Mammary epithelial cell (primary cell): ENCODE measurements around the gene S100Z.

Source experiments
- EZH2 ChIP-seq: IDR thresholded peaks from 2 replicates; pipeline ENCODE4 v1.6.1; 2012; ENCODE audit warnings: low read length, inconsistent platforms, borderline replicate concordance
- TF ChIP-seq, protein P1 (sequence below), 2 donors: IDR thresholded peaks in 1 of 2; conservative IDR thresholded peaks in 1 of 2; 2 replicates each; pipeline ENCODE4 v1.5.1; 2011 to 2012; ENCODE audit warnings: inconsistent platforms in 2 of 2, low read length in 2 of 2, mild to moderate bottlenecking in 2 of 2, control low read depth in 1 of 2, low read depth in 1 of 2; ENCODE audit not compliant: insufficient read depth in 1 of 2; ENCODE audit errors: extremely low read depth in 1 of 2

DNA sequence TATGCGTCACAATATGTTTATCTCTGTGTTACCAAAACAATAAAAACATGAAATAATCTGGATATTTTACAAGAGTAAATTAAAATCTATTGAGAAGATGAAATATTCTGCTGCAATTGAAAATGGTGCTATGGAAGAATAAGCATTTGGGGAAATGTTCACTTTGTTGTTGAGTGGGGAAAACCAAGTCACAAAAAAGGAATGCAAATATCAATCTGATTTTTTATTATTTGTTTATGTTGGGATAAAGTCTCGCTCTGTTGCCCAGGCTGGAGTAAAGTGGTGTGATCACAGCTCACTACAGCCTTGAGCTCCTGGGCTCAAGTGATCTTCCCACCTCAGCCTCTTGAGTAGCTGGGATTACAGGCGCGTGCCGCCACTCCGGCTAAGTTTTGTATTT, 39.6 kb upstream of the S100Z start:
- TF ChIP-seq, protein P1, sequence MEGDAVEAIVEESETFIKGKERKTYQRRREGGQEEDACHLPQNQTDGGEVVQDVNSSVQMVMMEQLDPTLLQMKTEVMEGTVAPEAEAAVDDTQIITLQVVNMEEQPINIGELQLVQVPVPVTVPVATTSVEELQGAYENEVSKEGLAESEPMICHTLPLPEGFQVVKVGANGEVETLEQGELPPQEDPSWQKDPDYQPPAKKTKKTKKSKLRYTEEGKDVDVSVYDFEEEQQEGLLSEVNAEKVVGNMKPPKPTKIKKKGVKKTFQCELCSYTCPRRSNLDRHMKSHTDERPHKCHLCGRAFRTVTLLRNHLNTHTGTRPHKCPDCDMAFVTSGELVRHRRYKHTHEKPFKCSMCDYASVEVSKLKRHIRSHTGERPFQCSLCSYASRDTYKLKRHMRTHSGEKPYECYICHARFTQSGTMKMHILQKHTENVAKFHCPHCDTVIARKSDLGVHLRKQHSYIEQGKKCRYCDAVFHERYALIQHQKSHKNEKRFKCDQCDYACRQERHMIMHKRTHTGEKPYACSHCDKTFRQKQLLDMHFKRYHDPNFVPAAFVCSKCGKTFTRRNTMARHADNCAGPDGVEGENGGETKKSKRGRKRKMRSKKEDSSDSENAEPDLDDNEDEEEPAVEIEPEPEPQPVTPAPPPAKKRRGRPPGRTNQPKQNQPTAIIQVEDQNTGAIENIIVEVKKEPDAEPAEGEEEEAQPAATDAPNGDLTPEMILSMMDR (conservative IDR thresholded peaks at IDR 0.05 in 1 of 2, IDR thresholded peaks at IDR 0.05 in 1 of 2; ENCODE audit: extremely low read depth in 1 of 2, insufficient read depth in 1 of 2, low read depth in 1 of 2, low read length in 2 of 2), result no peak
- no peak for TF ChIP-seq EZH2
